K562 (cell line): ENCODE data around the gene SLC5A2. TPM values are rescaled to one million over a fixed set of nuclear protein-coding genes. Genes with fewer than 3 reads are reported as not detected.

ENCODE experiments used
- ATAC-seq: fragments of 200-7000 bp; cut with Tn5 transposase; 3 replicates; pipeline ENCODE4 v1.9.1; 2020; ENCODE audit warnings: moderate library complexity
- BruUV-seq: library from RNA; stranded (reverse); fragments of 400-500 nt; replicated peaks from 2 replicates; lab custom pipeline; 2021; lab: Mats Ljungman, UMichigan
- CTCF ChIA-PET: fragments of 300-600 bp; formaldehyde crosslinking; extraction: SDS; loops from one replicate; lab custom pipeline; 2021; ENCODE audit warnings: low intra/inter-chr PET ratio; lab: Yijun Ruan, JAX
- POLR2A ChIA-PET: fragments of 300-600, 350-650 bp; sonication (Branson Sonifier 250); formaldehyde crosslinking; extraction: SDS; loops from one replicate; lab custom pipeline; 2021; ENCODE audit warnings: antibody characterized with exemption, inconsistent platforms; lab: Yijun Ruan, JAX
- DNase-seq, 4 experiments: peaks; one replicate each; pipeline versions ENCODE4 v3.0.0 to v3.0.0-alpha.2; 2011 to 2018; ENCODE audit warnings: low spot score in 3 of 4, mixed read lengths in 3 of 4; ENCODE audit errors: extremely low read depth in 1 of 4
- FAIRE-seq: peaks from 2 replicates; lab custom pipeline; 2011; peaks lifted over from hg19 to GRCh38; lab: Jason Lieb, UNC
- H2AFZ ChIP-seq: 2 replicates; pipeline ENCODE4 v1.6.0; 2011; ENCODE audit warnings: low read depth, low read length, control low read depth, inconsistent platforms
- H3K27ac ChIP-seq: fragments of 200-600 bp; 3 replicates; pipeline ENCODE4 v1.8.0; 2011; ENCODE audit warnings: low read depth, mild to moderate bottlenecking, control low read depth, inconsistent platforms, low read length, moderate library complexity, mixed read lengths; ENCODE audit errors: extremely low read depth
- H3K27me3 ChIP-seq, 2 experiments: fragments of 300-600 bp in 1 of 2; 2 replicates in 1 of 2; 3 replicates in 1 of 2; pipeline versions ENCODE4 v1.6.0 to v1.8.0; 2011; ENCODE audit warnings: inconsistent platforms in 2 of 2, low read length in 2 of 2, mild to moderate bottlenecking in 1 of 2, mixed read lengths in 1 of 2, moderate library complexity in 1 of 2; ENCODE audit not compliant: control insufficient read depth in 2 of 2, insufficient read depth in 2 of 2
- H3K36me3 ChIP-seq: fragments of 300-600 bp; 3 replicates; pipeline ENCODE4 v1.8.0; 2011; ENCODE audit warnings: mild to moderate bottlenecking, low read length, inconsistent platforms; ENCODE audit not compliant: control insufficient read depth, insufficient read depth
- H3K4me1 ChIP-seq, 2 experiments: fragments of 200-600 bp in 1 of 2; replicated peaks in 1 of 2; 2 replicates in 1 of 2; 3 replicates in 1 of 2; pipeline versions ENCODE4 v1.5.1 to v1.8.0; 2011; ENCODE audit warnings: inconsistent platforms in 2 of 2, low read length in 2 of 2, mild to moderate bottlenecking in 1 of 2, mixed read lengths in 1 of 2, moderate library complexity in 1 of 2; ENCODE audit not compliant: control insufficient read depth in 2 of 2, insufficient read depth in 2 of 2
- H3K4me2 ChIP-seq: 2 replicates; pipeline ENCODE4 v1.6.1; 2011; ENCODE audit warnings: low read length, control low read depth, inconsistent platforms, mixed read lengths; ENCODE audit not compliant: insufficient read depth
- H3K4me3 ChIP-seq: fragments of 200-600 bp; sonication (generic), shearing (Covaris generic); 2 replicates; pipeline ENCODE4 v1.5.1; 2016; ENCODE audit warnings: control low read depth, inconsistent platforms
- H3K79me2 ChIP-seq: fragments of 200-600 bp; 3 replicates; pipeline ENCODE4 v1.8.0; 2011; ENCODE audit warnings: low read length, inconsistent platforms; ENCODE audit not compliant: control insufficient read depth, insufficient read depth
- H3K9ac ChIP-seq, 2 experiments: 2 replicates each; pipeline versions ENCODE4 v1.6.0 to v1.6.1; 2011; ENCODE audit warnings: low read depth in 2 of 2, low read length in 2 of 2, control low read depth in 1 of 2, inconsistent platforms in 1 of 2, mild to moderate bottlenecking in 1 of 2, mixed read lengths in 1 of 2; ENCODE audit not compliant: insufficient read depth in 1 of 2
- H3K9me1 ChIP-seq: one replicate; pipeline ENCODE4 v1.6.0; 2011; ENCODE audit warnings: inconsistent platforms, mild to moderate bottlenecking, low read length, moderate library complexity; ENCODE audit not compliant: control insufficient read depth, insufficient read depth
- H3K9me3 ChIP-seq: replicated peaks from 2 replicates; pipeline ENCODE4 v1.5.1; 2011; ENCODE audit warnings: low read depth, low read length, inconsistent platforms; ENCODE audit not compliant: control insufficient read depth, insufficient read depth
- H4K20me1 ChIP-seq: replicated peaks from 2 replicates; pipeline ENCODE4 v1.6.1; 2011; ENCODE audit warnings: low read length, inconsistent platforms, mixed read lengths; ENCODE audit not compliant: control insufficient read depth, insufficient read depth
- FOSL1 ChIP-seq: fragments of 200-800 bp; sonication (Bioruptor generic); conservative IDR thresholded peaks from 2 replicates; pipeline ENCODE4 v1.6.1; 2016; ENCODE audit warnings: missing genetic modification characterization, missing compliant biosample characterization
- MCM2 ChIP-seq: fragments of 450-650 bp; IDR thresholded peaks from 2 replicates; pipeline ENCODE4 v1.6.1; 2017; ENCODE audit warnings: low read depth, mild to moderate bottlenecking
- WGBS: fragments of 100-300 bp; shearing (Covaris generic); methylation state at CpG from one replicate; pipeline ENCODE4 v1.1.6; 2016; ENCODE audit warnings: low coverage, mixed read lengths; ENCODE audit not compliant: insufficient coverage; ENCODE audit errors: missing lambda C conversion rate; 5-methylcytosine and 5-hydroxymethylcytosine counted together
- in situ Hi-C: fragments of 300-500 bp; cut with MboI; formaldehyde crosslinking; loops from 4 replicates; pipeline ENCODE4 v1.15.0; 2018; ENCODE audit warnings: inconsistent platforms, mixed read lengths
- intact Hi-C: fragments of 100-400 bp; cut with micrococcal nuclease; formaldehyde crosslinking; loops from 2 replicates; pipeline ENCODE4 v1.14.2; 2022
- polyA plus RNA-seq, 8 experiments: library from polyadenylated mRNA; depleted of rRNA in 4 of 8; stranded (reverse) in 5 of 8; unstranded in 3 of 8; fragments of >200 nt; fragmentation: Nextera tagmentation in 2 of 8; fragmentation: Illumina TruSeq in 1 of 8; extraction: Ambion mirVana in 2 of 8; extraction: Trizol in 1 of 8; gene quantifications; 2 replicates each; pipeline versions ENCODE4 v1.2.1 to v1.2.3, GENCODE V29; 2011 to 2014; ENCODE audit warnings: inconsistent platforms in 1 of 8, missing spikeins in 1 of 8
- total RNA-seq, 7 experiments: library from RNA; depleted of rRNA in 6 of 7; stranded (reverse); fragments of >200 nt in 6 of 7; fragmentation: Illumina TruSeq in 2 of 7; extraction: Trizol in 2 of 7; gene quantifications; 2 replicates each; pipeline versions ENCODE4 v1.2.1 to v1.2.3, GENCODE V29; 2011 to 2021; ENCODE audit warnings: low replicate concordance in 1 of 7
- TF ChIP-seq, protein P1 (sequence below): fragments of 250-450 bp; sonication (Bioruptor Pico); IDR thresholded peaks from 2 replicates; pipeline ENCODE4 v1.8.0; 2021; ENCODE audit warnings: mild to moderate bottlenecking, moderate library complexity
- TF ChIP-seq, protein P2 (sequence below): sonication (generic); formaldehyde crosslinking; IDR thresholded peaks from 2 replicates; pipeline ENCODE4 v1.8.0; 2023; ENCODE audit warnings: missing genetic modification reagents, mild to moderate bottlenecking, borderline replicate concordance
- TF ChIP-seq, protein P3 (sequence below): sonication (generic); formaldehyde crosslinking; IDR thresholded peaks from 2 replicates; pipeline ENCODE4 v1.8.1; 2023; ENCODE audit warnings: mild to moderate bottlenecking, missing genetic modification reagents

The SLC5A2 gene
- total and polyA plus RNA-seq, 9 of the 15 experiments (the other 6 are each of a cell fraction or from before 2014, with no cell fraction given) = 0.07 to 2.7 (median 2.2) TPM; not detected in 6

DNA sequence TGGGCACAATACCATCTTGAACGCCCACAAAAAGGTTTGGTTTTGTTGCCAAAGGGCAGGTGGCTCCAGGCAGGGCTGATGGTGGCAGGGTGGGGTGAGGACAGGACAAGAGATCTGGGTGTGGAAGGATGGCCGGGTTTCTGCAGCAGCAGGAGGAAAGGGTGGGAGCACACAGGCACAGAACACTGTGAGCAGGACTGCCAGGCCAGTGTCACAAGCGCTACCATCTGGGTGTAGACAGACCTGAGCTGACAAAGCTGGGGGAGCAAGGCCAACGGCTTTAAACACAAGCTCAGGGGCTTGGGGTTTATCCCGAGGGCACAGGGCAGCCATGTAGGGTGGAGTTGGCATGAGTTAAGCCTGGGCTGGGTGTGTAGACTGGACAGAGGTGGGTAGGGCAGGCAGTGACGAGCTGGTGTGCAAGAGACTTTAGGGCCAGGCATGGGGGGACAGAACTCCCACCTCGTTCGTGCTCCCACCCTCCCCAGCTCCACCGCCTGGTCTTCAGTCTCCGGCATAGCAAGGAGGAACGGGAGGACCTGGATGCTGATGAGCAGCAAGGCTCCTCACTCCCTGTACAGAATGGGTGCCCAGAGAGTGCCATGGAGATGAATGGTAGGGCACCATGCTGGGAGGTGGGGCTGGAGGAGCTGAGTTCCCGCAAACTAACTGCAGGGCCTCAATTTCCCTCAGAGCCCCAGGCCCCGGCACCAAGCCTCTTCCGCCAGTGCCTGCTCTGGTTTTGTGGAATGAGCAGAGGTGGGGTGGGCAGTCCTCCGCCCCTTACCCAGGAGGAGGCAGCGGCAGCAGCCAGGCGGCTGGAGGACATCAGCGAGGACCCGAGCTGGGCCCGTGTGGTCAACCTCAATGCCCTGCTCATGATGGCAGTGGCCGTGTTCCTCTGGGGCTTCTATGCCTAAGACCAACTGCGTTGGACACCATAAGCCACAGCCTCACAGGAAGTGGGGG is 7.0 kb downstream of the SLC5A2 start:
- Histone ChIP-seq H3K27ac (no peak overlapping the region), H3K79me2 (no peaks in the 10 kb centered on the region), H3K4me1 (peaks cover 0 to 7% of the 10 kb centered on the region in 2 experiments; a peak in 2 of 5 replicates), H3K36me3 (peaks cover 39% of the 10 kb centered on the region; the same call in 2 of the 3 replicates), H4K20me1 (no peaks in the 10 kb centered on the region), H3K4me3 (no peak overlapping the region), H3K9me3 (no peaks in the 10 kb centered on the region), H3K9ac (no peak overlapping the region)
- ATAC-seq (no peak), DNase-seq (no peak)
- POLR2A ChIA-PET = interaction anchor here (0.6 to 2.8 kb wide), 5 partner anchors 8 to 13 kb away, joined by 3 to 13 read pairs (median 5); no protein-coding TSS in a partner anchor
- TSS peak; percentile 33 for BruUV-seq
- CTCF ChIA-PET = no interaction called here
- TF ChIP-seq, protein P1, sequence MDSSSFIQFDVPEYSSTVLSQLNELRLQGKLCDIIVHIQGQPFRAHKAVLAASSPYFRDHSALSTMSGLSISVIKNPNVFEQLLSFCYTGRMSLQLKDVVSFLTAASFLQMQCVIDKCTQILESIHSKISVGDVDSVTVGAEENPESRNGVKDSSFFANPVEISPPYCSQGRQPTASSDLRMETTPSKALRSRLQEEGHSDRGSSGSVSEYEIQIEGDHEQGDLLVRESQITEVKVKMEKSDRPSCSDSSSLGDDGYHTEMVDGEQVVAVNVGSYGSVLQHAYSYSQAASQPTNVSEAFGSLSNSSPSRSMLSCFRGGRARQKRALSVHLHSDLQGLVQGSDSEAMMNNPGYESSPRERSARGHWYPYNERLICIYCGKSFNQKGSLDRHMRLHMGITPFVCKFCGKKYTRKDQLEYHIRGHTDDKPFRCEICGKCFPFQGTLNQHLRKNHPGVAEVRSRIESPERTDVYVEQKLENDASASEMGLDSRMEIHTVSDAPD (CRISPR knock-in tag) = no peak
- TF ChIP-seq MCM2 (no peak), FOSL1 (tag) (no peak)
- TF ChIP-seq, protein P2, sequence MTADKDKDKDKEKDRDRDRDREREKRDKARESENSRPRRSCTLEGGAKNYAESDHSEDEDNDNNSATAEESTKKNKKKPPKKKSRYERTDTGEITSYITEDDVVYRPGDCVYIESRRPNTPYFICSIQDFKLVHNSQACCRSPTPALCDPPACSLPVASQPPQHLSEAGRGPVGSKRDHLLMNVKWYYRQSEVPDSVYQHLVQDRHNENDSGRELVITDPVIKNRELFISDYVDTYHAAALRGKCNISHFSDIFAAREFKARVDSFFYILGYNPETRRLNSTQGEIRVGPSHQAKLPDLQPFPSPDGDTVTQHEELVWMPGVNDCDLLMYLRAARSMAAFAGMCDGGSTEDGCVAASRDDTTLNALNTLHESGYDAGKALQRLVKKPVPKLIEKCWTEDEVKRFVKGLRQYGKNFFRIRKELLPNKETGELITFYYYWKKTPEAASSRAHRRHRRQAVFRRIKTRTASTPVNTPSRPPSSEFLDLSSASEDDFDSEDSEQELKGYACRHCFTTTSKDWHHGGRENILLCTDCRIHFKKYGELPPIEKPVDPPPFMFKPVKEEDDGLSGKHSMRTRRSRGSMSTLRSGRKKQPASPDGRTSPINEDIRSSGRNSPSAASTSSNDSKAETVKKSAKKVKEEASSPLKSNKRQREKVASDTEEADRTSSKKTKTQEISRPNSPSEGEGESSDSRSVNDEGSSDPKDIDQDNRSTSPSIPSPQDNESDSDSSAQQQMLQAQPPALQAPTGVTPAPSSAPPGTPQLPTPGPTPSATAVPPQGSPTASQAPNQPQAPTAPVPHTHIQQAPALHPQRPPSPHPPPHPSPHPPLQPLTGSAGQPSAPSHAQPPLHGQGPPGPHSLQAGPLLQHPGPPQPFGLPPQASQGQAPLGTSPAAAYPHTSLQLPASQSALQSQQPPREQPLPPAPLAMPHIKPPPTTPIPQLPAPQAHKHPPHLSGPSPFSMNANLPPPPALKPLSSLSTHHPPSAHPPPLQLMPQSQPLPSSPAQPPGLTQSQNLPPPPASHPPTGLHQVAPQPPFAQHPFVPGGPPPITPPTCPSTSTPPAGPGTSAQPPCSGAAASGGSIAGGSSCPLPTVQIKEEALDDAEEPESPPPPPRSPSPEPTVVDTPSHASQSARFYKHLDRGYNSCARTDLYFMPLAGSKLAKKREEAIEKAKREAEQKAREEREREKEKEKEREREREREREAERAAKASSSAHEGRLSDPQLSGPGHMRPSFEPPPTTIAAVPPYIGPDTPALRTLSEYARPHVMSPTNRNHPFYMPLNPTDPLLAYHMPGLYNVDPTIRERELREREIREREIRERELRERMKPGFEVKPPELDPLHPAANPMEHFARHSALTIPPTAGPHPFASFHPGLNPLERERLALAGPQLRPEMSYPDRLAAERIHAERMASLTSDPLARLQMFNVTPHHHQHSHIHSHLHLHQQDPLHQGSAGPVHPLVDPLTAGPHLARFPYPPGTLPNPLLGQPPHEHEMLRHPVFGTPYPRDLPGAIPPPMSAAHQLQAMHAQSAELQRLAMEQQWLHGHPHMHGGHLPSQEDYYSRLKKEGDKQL (CRISPR knock-in tag) = no peak
- TF ChIP-seq, protein P3, sequence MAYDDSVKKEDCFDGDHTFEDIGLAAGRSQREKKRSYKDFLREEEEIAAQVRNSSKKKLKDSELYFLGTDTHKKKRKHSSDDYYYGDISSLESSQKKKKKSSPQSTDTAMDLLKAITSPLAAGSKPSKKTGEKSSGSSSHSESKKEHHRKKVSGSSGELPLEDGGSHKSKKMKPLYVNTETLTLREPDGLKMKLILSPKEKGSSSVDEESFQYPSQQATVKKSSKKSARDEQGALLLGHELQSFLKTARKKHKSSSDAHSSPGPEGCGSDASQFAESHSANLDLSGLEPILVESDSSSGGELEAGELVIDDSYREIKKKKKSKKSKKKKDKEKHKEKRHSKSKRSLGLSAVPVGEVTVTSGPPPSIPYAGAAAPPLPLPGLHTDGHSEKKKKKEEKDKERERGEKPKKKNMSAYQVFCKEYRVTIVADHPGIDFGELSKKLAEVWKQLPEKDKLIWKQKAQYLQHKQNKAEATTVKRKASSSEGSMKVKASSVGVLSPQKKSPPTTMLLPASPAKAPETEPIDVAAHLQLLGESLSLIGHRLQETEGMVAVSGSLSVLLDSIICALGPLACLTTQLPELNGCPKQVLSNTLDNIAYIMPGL (CRISPR knock-in tag) = no peak
- TF ChIP-seq, all 486 proteins: peak for 0
- intact Hi-C loops (no loop called here), in situ Hi-C loops (no loop called here)
- WGBS = 89% methylated on average over 18 of the region's 22 CpGs
- no peaks in the 10 kb centered on the region for H3K27me3 ChIP-seq
- no peak overlapping the region for H2AFZ ChIP-seq
- peaks cover under 1% of the 10 kb centered on the region for H3K9me1 ChIP-seq
- no peak overlapping the region for H3K4me2 ChIP-seq
- FAIRE-seq = no peak
